ENCODE results near the gene NPAS3. TPM values are rescaled to one million over a fixed set of nuclear protein-coding genes. Genes with fewer than 3 reads are reported as not detected.

Gene NPAS3
- total RNA-seq, 4 donors from 2014 or later: 0.51 to 15.2 (median 6.6) TPM

- intact Hi-C loops (cut with DNase I; ENCODE audit: low total_unique reads): no loop called here
- Histone ChIP-seq H3K4me1 (no peaks in the 10 kb centered on the region), H3K36me3 (no peaks in the 10 kb centered on the region), H3K9me3 (no peaks in the 10 kb centered on the region), H3K27ac (no peak overlapping the region), H3K4me3 (no peak overlapping the region), H3K27me3 (no peaks in the 10 kb centered on the region)
- DNase-seq: no peak
- TF ChIP-seq POLR2A (IDR thresholded peaks at IDR 0.05) (no peak), CTCF (IDR thresholded peaks at IDR 0.05) (no peak)
Measured at GRCh38 chr14:33465846-33466700, 527.4 kb downstream of the NPAS3 start.

GRCh38 chr14:33467971-33468370 lies 529.3 kb downstream of the NPAS3 start:
- Histone ChIP-seq H3K9me3 (no peaks in the 10 kb centered on the region), H3K4me1 (no peaks in the 10 kb centered on the region), H3K27ac (no peak overlapping the region), H3K4me3 (no peak overlapping the region), H3K27me3 (no peaks in the 10 kb centered on the region), H3K36me3 (no peaks in the 10 kb centered on the region)
- intact Hi-C loops (cut with DNase I; ENCODE audit: low total_unique reads): no loop called here
- no peak for TF ChIP-seq POLR2A (IDR thresholded peaks at IDR 0.05)
- no peak for DNase-seq

GRCh38 chr14:33469898-33470297 lies 531.2 kb downstream of the NPAS3 start:
- H3K27me3 ChIP-seq: no peaks in the 10 kb centered on the region
- DNase-seq: no peak
- no peaks in the 10 kb centered on the region for H3K9me3 ChIP-seq
- no peak overlapping the region for H3K27ac ChIP-seq
- no peaks in the 10 kb centered on the region for H3K4me1 ChIP-seq
- no peak for TF ChIP-seq CTCF (IDR thresholded peaks at IDR 0.05)
- no peak for TF ChIP-seq POLR2A (IDR thresholded peaks at IDR 0.05)
- intact Hi-C loops (cut with DNase I; ENCODE audit: low total_unique reads): no loop called here
- no peaks in the 10 kb centered on the region for H3K36me3 ChIP-seq
- no peak overlapping the region for H3K4me3 ChIP-seq

GRCh38 chr14:33471776-33472175 lies 533.1 kb downstream of the NPAS3 start:
- H3K27me3 ChIP-seq: no peaks in the 10 kb centered on the region
- no peak overlapping the region for H3K4me3 ChIP-seq
- no peak for DNase-seq
- H3K4me1 ChIP-seq: no peaks in the 10 kb centered on the region
- TF ChIP-seq POLR2A (IDR thresholded peaks at IDR 0.05) (no peak), CTCF (IDR thresholded peaks at IDR 0.05) (no peak)
- no peaks in the 10 kb centered on the region for H3K9me3 ChIP-seq
- intact Hi-C loops (cut with DNase I; ENCODE audit: low total_unique reads): no loop called here
- H3K36me3 ChIP-seq: no peaks in the 10 kb centered on the region
- H3K27ac ChIP-seq: no peak overlapping the region

DNA sequence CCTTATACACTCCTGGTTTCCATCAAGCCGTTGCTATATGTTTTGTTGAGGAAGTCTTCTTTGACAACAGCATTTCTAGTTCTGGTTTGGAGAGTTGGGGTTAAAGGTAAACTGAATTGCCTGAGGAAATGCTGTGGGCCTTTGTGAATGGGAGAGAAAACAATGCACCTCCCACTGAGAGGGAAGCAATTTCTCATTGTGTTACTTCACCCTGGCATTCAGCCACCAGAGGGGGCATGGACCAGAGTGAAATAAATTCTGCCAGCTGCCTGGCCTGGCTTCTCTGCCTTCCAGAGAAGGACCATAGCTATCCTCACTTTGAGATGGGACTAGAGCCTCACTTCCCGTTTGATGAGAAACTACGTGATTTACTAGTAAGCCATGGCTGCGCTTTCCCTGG lies 536.9 kb downstream of the NPAS3 start:
- no peak for DNase-seq
- Histone ChIP-seq H3K4me1 (no peaks in the 10 kb centered on the region), H3K9me3 (no peaks in the 10 kb centered on the region), H3K36me3 (no peaks in the 10 kb centered on the region), H3K27ac (no peak overlapping the region), H3K4me3 (no peak overlapping the region), H3K27me3 (no peaks in the 10 kb centered on the region)
- intact Hi-C loops (cut with DNase I; ENCODE audit: low total_unique reads): no loop called here
- TF ChIP-seq CTCF (IDR thresholded peaks at IDR 0.05) (no peak), POLR2A (IDR thresholded peaks at IDR 0.05) (no peak)

All from uterus (tissue), 4 donors.